GM18858 (cell line): ENCODE measurements around the gene UBA1.

Source experiments
- ATAC-seq: cut with Tn5 transposase; IDR thresholded peaks from one replicate; pipeline ENCODE4 v1.9.1; 2021; ENCODE audit not compliant: unreplicated experiment

UBA1 gene

DNA sequence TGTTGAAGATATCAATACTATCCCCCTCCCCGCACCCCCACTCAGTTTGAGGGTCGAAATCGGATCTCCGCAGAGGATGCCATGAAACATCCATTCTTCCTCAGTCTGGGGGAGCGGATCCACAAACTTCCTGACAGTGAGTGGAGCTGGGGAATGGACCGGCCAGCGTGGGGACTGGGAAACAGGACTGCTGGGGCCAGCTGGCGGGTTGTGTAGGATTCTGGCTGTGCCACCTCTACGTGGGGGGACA is 33.6 kb downstream of the UBA1 start:
- ATAC-seq, result no peak

DNA sequence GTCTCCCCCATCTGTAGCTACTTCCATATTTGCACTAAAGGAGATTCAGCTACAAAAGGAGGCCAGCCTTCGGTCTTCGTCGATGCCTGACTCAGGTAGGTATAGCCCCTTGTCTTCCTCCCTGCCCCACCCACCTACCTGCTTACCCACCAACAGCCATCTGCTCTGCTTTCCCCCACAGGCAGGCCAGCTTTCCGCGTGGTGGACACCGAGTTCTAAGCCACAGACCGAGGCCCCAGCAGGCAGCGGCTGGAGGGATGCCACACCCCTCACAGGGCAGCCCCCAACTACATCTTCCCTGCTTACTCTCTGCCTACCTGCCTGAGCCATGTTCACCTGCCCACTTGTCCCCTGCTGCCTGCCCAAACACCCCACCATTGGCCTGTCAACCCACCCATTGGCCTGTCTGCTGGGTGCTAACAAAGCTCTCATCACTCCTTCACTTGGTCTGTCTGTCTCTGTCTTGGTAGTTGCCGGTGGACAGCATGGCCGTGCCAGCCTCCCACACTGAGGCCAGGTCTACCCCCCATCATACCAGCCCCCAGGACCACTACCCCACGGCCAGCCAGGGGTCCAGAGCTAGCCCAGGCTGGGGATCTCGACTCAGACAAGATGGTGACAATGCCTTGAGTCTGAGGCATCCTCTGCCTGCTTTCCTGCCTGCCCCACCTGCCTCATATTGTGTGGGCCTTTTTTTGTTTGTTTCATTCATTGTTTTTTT is 35.1 kb downstream of the UBA1 start:
- ATAC-seq, result no peak

DNA sequence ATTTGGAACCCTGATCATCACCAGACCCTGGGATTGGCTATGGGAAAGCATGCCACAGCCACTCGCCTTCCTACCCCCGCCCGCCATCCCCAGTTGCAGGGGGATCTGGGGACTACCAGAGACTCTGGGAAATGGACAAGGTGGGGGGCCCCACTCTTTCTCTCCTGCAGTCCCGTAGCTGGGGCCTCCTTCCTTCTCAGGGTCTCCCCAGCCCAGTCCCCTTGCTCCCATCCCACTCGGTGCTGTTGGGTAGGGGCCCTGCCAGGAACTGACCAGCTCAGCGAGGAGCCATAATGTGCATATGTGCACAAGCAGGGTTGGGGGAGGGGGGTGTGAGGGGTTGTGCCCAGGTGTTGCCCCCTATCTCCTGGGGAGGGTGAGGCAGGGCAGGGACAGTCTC is 35.8 kb downstream of the UBA1 start:
- ATAC-seq, result no peak

DNA sequence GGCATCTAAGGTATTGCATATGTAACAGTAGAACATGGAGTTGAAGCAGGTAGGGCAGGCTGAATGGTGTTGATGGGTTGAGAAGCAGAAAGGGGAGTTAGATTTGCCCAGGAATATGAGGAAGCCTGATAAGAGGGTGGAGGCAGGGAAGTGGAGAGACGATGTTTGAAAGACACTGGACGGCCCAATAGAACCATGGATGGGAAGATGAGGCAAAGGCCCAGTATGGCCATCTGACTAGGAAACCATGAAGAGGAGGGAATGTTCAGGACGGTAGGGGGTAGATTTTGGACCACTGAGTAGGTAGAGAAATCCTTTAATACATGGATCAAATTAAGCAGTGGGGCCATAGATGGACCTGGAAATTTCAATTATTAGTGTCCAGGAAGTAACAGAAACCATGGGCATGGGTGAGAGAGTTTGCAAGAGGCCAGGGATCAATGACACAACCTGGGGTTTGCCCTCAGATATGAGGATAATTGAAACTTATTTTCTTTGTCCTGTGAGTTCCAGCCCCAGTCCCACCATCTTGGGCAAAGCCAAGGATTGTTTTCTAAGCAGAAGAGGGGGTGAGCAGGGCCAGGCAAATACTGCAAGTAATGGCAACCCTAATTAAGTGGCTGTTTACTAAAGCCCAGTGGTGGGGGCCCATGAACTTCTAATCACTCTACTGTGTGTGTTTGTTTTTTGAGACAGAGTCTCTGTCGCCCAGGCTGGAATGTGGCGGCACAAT is 36.7 kb downstream of the UBA1 start:
- no peak for ATAC-seq

DNA sequence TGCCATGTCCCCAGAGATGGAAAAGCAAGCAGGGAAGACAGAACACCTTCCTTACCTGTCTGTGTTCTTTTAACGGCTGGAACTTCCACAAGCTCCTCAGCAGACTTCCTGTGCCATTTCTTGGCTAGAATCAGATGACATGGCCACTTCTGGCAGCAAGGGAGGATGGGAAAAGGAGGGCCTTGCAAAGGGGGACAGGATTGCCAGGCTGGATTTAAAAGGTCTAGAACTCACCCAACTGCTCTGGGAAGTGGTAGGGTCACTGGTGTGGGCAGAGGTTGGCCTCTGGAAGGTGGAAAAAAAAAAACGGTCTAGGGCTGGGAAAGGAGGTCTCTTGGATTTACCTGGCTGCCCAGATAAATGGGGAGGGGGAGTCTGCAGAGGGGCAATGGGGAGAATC is 37.5 kb downstream of the UBA1 start:
- no peak for ATAC-seq

DNA sequence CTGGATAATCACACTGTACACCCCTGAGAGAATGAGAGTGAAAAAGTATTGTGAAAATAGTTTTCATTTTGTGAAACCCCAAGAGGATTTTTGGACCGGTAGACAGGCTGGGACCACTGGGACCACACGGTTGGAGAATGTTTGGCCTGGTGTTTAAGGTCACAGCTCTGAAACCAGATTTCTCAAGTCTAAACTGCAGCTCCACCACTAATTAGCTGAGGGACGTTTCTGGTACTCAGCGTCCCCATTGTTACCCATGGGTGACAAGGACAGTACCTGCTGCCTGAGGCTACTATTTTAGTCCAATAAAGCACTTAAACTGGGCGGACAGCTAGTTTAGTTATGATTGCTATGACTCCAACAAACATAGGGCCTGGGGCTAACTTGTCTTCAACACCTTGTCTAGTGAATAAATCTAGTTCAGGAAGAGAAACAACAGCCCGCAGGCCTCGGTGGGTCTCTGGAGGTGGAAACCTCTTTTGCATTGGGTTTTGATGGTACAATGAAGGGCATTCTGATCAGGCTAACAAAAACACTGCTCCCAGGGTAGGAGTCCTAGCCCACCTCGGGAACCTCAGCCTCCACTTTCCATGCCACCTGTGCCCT is 38.7 kb downstream of the UBA1 start:
- ATAC-seq, result no peak

DNA sequence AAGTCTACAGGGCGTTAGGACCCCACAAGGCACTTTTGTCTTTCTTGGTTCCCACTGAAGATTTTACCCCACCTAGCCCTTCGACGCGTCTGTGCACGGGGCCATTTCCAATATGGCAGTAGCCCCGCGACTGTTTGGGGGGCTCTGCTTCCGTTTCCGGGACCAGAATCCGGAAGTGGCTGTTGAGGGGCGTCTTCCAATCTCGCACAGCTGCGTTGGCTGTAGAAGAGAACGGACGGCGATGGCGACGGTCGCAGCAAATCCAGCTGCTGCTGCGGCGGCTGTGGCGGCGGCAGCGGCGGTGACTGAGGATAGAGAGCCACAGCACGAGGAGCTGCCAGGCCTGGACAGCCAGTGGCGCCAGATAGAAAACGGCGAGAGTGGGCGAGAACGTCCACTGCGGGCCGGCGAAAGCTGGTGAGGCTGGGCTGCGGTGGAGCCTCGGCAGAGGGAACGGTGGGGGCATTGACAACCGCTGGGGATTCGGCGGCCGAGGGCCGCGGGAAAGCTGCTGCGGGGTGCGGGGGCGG is 39.2 kb downstream of the UBA1 start, which contains the start of gene USP11:
USP11 (plus strand) TSS at position 207 of the 530 bp plus-strand sequence; CDS start at position 242, 35 bp downstream.
- ATAC-seq, result peak; percentile 4

DNA sequence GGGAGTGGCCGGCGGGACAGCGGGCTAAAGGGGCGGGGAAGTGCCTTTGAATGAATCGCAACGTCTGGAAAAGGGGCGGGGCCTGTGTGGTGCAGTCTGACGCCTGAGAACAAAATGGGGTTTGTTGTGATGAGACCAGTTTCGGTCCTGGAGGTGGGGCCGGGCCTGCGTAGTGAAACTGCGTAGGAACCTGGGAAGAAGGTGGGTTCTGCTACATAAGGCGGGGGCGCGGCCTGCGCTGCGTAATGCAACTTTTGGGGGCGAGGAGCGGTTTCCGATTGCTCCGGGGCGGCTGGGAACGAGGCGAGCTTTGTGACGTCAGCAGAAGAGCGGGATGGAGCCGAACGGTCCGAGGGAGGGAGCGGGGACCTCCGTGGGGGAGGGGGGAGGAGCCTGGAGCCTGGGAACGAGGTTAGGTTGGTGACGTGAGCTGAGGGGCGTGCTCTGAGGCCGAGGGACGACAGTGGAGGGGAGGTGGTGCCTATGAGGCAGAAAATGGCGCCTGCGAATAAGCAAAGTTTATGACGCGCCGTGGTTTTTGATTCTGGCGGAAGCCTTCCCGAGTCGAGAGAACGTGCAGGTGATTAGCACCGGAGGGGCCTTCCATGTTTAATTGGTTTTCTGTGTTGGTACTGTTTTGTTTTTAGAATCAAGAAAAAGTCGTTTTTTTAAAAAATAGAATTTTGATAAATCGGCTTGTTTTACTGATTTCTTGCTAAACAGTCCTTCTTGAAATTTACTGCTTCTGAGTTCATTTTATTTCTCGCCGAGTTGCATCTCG is 39.9 kb downstream of the UBA1 start:
- peak; percentile 69 for ATAC-seq

DNA sequence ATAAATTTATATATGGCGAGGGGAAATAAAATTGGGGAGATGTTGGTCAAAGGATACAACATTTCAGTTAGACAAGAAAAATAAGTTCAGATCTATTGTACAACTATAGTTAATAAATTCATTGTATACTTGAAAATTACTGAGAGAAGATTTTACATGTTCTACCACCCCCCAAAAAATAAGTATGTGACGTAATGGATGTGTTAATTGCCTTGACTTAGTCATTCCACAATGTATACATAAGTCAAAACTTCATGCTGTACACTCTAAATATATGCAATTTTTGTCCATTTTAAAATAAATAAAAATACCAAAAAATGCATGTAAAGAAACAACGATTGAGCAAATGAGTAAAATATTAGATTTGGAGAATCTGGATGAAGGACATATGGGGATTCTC is 41.0 kb downstream of the UBA1 start:
- no peak for ATAC-seq

DNA sequence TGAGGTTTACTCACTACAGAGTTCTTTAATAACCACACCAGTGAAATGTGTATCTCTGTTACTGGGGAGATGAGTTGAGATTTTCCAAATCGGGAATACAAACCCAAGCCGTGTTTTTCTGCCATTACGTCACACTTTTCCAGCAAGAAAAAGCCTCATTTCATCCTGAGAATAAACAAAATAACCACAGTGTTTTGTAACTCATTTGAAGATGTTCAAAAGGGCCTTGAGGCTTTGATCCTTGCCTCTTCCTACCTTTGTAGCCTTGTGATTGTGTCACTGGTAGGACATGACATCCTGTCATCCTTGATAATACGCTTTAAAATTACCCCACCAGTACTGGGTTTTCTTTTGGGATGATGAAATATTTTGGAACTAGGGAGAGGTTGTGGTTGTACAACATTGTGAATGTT is 42.1 kb downstream of the UBA1 start:
- no peak for ATAC-seq

DNA sequence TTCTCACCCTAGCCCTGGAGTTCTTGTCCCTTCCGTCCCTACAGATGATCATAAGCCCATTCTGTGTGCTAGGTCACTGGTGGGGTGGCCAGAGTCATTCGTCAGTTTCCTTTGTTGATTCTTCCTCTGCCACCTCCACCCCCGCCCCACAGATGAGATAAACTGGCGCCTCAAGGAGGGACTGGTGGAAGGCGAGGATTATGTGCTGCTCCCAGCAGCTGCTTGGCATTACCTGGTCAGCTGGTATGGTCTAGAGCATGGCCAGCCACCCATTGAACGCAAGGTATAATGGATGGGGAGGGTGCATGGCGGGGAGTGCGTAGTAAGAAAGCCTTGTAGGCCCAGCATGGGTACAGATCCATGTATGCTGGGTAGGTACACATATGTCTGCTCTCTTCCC is 45.6 kb downstream of the UBA1 start:
- no peak for ATAC-seq

DNA sequence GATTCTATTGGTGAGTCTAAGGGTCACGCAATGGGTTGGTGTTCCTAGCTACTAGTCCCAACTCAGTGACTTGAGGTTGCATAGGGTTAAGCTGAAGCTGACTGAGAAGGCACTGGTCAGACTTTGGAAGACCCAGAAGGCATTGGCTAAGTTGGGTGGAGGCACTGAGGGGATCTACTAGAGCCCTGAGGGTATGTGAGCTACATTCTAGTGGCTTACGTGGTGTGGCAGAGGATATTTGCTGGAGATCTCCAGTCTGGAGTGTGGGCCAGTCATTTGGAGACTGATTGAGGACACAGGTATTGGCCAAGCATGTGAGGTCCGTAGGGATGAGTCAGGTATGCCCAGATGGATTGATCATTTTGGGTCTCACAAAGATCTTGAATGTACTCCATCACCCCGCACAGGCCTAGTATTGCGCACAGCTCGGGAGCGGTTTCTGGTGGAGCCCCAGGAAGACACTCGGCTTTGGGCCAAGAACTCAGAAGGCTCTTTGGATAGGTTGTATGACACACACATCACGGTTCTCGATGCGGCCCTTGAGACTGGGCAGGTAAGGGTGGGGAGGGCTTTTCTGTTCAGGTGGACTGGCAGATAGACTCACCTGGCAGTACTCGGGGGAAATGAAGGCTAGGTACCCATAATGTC is 46.4 kb downstream of the UBA1 start:
- ATAC-seq, result no peak

DNA sequence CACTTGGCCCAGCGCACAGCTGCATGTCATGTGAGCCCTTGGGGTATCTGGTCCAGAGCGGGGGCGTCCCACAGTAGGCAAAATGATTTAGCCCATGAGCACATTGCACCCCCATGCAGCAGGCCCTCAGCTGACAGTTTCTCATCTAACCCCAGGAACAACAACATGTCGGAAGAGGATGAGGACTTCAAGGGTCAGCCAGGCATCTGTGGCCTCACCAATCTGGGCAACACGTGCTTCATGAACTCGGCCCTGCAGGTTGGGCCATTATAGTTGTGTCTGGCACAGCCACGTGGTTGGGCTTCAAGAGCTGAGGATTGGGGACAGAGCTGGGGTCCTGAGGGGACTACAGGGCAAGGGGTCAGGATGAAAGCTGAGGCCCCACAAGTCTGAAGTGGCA is 47.0 kb downstream of the UBA1 start:
- ATAC-seq, result no peak

DNA sequence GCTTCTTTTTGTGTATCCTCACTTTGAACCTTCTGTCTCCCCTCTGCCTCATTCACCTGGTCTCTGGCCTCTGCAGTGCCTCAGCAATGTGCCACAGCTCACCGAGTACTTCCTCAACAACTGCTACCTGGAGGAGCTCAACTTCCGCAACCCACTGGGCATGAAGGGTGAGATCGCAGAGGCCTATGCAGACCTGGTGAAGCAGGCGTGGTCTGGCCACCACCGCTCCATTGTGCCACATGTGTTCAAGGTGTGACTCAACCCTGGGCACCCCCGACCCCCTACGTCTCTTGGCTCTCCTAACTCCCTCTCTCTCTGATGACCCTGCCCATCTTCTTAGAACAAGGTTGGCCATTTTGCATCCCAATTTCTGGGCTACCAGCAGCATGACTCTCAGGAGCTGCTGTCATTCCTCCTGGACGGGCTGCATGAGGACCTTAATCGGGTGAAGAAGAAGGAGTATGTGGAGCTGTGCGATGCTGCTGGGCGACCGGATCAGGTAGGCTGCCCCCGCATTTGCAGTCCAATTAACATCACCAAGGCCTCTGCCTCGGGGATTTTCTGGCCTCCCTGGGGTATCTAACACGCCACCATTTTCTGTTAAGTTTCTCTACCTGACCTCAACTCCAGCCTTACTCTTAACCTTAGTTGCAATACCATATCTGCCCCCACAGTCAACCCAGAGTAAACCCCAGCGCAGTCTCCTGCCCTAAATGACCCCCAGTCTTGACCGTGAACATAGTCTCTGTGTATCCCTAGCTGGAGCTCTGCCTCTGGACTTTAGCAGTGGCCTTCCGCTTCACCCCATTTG is 47.8 kb downstream of the UBA1 start:
- ATAC-seq, result no peak

DNA sequence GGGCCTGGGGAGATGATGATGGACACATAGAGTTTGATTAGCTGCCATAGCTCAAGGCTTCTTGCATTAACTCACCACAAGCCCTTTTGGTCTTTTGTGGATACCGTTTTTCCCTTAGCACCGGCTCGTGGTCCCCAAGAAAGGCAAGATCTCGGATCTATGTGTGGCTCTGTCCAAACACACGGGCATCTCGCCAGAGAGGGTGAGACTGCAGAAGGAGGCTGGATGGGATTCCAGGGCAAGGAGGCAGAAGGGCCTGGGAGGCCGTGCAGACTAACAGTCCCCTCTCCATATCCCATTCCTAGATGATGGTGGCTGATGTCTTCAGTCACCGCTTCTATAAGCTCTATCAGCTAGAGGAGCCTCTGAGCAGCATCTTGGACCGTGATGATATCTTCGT is 48.7 kb downstream of the UBA1 start:
- ATAC-seq, result no peak

DNA sequence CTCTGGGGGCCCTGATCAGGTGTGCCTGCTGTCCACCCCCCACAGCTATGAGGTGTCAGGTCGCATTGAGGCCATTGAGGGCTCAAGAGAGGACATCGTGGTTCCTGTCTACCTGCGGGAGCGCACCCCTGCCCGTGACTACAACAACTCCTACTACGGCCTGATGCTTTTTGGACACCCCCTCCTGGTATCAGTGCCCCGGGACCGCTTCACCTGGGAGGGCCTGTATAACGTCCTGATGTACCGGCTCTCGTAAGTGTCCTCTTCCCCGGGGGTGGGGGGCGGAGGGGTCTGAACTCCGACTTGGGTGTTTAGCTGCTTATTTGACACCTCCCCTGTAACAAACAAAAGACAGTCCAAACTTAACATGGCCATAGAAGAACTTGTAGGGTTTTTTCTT is 49.7 kb downstream of the UBA1 start:
- no peak for ATAC-seq

DNA sequence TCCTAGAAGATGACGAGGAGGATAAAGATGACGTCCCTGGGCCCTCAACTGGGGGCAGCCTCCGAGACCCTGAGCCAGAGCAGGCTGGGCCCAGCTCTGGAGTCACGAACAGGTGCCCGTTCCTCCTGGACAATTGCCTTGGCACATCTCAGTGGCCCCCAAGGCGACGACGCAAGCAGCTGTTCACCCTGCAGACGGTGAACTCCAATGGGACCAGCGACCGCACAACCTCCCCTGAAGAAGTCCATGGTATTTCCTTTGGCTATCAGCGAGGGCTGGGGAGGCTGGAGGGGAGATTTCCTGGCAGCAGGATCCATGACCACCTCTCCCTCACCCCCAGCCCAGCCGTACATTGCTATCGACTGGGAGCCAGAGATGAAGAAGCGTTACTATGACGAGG is 51.0 kb downstream of the UBA1 start:
- no peak for ATAC-seq

DNA sequence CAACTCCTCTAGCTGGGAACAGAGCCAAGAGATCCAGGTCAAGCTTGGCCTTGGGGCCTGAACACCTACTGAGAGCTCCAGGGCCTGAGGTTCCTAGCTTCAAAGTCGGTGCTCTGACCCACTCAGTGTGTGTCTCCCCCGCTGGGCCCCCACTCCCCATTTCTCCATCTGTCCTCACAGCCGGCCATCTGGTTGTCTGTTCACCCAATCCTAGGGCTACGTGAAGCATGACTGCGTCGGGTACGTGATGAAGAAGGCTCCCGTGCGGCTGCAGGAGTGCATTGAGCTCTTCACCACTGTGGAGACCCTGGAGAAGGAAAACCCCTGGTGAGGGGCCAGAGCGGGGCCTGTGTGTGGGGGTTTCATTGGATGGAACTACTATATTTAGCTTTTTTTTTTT is 51.5 kb downstream of the UBA1 start:
- no peak for ATAC-seq

DNA sequence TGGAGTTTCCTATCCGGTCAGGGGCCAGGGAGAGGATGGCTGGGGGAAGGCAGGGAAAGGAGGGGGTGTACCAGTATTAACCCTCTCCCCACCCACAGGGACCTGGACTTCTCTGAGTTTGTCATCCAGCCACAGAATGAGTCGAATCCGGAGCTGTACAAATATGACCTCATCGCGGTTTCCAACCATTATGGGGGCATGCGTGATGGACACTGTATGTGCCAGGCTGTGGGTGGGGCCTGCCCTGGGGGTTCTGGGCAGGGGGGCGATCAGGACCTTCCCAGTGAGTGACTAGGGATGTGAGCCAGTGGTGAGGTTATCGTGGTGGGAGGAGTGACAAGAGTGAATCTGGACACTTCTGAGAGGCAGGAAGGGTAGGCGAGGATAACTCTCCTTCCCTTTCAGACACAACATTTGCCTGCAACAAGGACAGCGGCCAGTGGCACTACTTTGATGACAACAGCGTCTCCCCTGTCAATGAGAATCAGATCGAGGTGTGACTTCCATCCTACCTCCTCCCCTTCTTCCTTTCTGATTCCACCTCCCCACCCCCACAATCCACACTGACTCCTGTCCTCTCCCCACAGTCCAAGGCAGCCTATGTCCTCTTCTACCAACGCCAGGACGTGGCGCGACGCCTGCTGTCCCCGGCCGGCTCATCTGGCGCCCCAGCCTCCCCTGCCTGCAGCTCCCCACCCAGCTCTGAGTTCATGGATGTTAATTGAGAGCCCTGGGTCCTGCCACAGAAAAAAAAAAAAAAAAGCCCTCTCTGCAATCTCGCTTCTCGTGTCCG is 53.8 kb downstream of the UBA1 start:
- ATAC-seq, result no peak

DNA sequence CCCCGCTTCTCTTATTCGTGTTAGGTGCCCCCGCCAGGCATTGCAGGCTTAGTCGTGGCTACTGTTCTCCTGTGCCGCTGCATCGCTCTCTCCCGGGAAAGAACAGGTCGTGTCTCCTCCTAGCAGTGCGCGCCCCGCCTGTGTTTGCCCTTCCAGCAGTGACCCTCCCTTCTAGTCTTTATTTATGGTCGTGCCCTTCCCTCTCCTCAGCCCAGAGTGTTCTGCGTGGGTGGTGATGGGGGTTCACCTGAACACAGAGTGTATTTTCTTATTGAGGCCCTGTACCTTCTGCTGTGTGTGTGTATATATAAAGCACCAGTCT is 54.3 kb downstream of the UBA1 start:
- ATAC-seq, result no peak
